DLD1 (cell line): ENCODE results near the gene CASK.
"Not testable (repeated sequence)": the region's sequence is repeated elsewhere in the genome, so short reads cannot be mapped to it uniquely, and the experiment has no call there.

Experiments used
- in situ Hi-C: cut with HindIII; loops from 2 replicates; pipeline ENCODE4 v1.10.0; 2017; ENCODE audit warnings: low sequenced_read_pairs

The CASK gene

GRCh38 chrX:41526271-41526670, 397.1 kb downstream of the CASK start:
- in situ Hi-C loops = no loop called here

GRCh38 chrX:41522671-41523070, 400.7 kb downstream of the CASK start:
- in situ Hi-C loops = no loop called here

- in situ Hi-C loops = no loop called here
Observed at GRCh38 chrX:41522081-41522480, 401.3 kb downstream of the CASK start.

- in situ Hi-C loops = no loop called here
Observed at GRCh38 chrX:41519468-41519867, 403.9 kb downstream of the CASK start.

- in situ Hi-C loops = no loop called here
Observed at GRCh38 chrX:41518841-41519220, 404.5 kb downstream of the CASK start.

GRCh38 chrX:41518127-41518840, 405.1 kb downstream of the CASK start:
- in situ Hi-C loops = no loop called here

- in situ Hi-C loops = no loop called here
Observed at GRCh38 chrX:41516999-41517765, 406.2 kb downstream of the CASK start.

GRCh38 chrX:41516456-41516855, 406.9 kb downstream of the CASK start:
- in situ Hi-C loops = no loop called here

GRCh38 chrX:41515376-41515775, 408.0 kb downstream of the CASK start:
- in situ Hi-C loops = no loop called here

- in situ Hi-C loops = no loop called here
Observed at GRCh38 chrX:41514179-41514578, 409.2 kb downstream of the CASK start.

GRCh38 chrX:41512853-41513252, 410.5 kb downstream of the CASK start:
- in situ Hi-C loops = not testable (repeated sequence)

- in situ Hi-C loops = no loop called here
Observed at GRCh38 chrX:41512394-41512793, 411.0 kb downstream of the CASK start.

GRCh38 chrX:41507919-41508318, 415.4 kb downstream of the CASK start:
- in situ Hi-C loops = no loop called here

GRCh38 chrX:41502004-41502403, 421.4 kb downstream of the CASK start:
- in situ Hi-C loops = no loop called here

- in situ Hi-C loops = no loop called here
Observed at GRCh38 chrX:41499984-41500383, 423.4 kb downstream of the CASK start.

- in situ Hi-C loops = no loop called here
Observed at GRCh38 chrX:41499195-41499594, 424.2 kb downstream of the CASK start.

- in situ Hi-C loops = no loop called here
Observed at GRCh38 chrX:41491267-41492004, 431.9 kb downstream of the CASK start.

GRCh38 chrX:41490446-41490845, 432.9 kb downstream of the CASK start:
- in situ Hi-C loops = no loop called here

- in situ Hi-C loops = no loop called here
Observed at GRCh38 chrX:41482154-41482850, 441.1 kb downstream of the CASK start.

- in situ Hi-C loops = no loop called here
Observed at GRCh38 chrX:41481264-41482109, 441.9 kb downstream of the CASK start.
